GM19240 (cell line): ENCODE data around the gene BMX.

Source experiments
- DNase-seq: peaks from one replicate; pipeline ENCODE4 v3.0.0; 2011; ENCODE audit warnings: low spot score; ENCODE audit not compliant: insufficient read length

The BMX gene

GRCh38 chrX:15567886-15568616 is 67.4 kb downstream of the BMX start:
- DNase-seq = no peak

- no peak for DNase-seq
These were observed 69.5 kb downstream of the BMX start for GRCh38 chrX:15570145-15570544.

- DNase-seq = no peak
These were observed 73.4 kb downstream of the BMX start for GRCh38 chrX:15574017-15574416.

GRCh38 chrX:15576019-15576418 is 75.4 kb downstream of the BMX start:
- DNase-seq = no peak

- no peak for DNase-seq
These were observed 79.5 kb downstream of the BMX start for GRCh38 chrX:15579778-15580747.

GRCh38 chrX:15594371-15594770 is 93.8 kb downstream of the BMX start:
- DNase-seq = no peak

GRCh38 chrX:15598026-15598425 is 97.4 kb downstream of the BMX start:
- no peak for DNase-seq

GRCh38 chrX:15599461-15599860 is 98.9 kb downstream of the BMX start:
- no peak for DNase-seq

GRCh38 chrX:15600049-15600448 is 99.4 kb downstream of the BMX start:
- no peak for DNase-seq

GRCh38 chrX:15600745-15601144 is 100.1 kb downstream of the BMX start, which contains the start of gene ACE2:
Gene ACE2 (minus strand): TSS chrX:15600960. CDS start chrX:15600911, 49 bp downstream.
- DNase-seq = no peak

GRCh38 chrX:15601932-15602331 is 101.3 kb downstream of the BMX start:
- no peak for DNase-seq

GRCh38 chrX:15602761-15603160 is 102.2 kb downstream of the BMX start:
- DNase-seq = no peak

GRCh38 chrX:15605226-15605625 is 104.6 kb downstream of the BMX start:
- DNase-seq = no peak
